B cell (primary cell): Measurements from ENCODE around the gene MYT1.

ENCODE experiments used
- CTCF ChIP-seq: fragments of 200-600 bp; IDR thresholded peaks from one replicate; pipeline ENCODE4 v1.8.0; 2022; ENCODE audit warnings: antibody characterized with exemption, mild to moderate bottlenecking
- EZH2 ChIP-seq: IDR thresholded peaks from 2 replicates; pipeline ENCODE4 v1.6.1; 2012; ENCODE audit warnings: borderline replicate concordance, low read depth, mild to moderate bottlenecking, moderate library complexity, low read length; ENCODE audit not compliant: insufficient read depth, poor library complexity, severe bottlenecking

GRCh38 chr20:64115171-64115911, 48.9 kb upstream of the MYT1 start:
- TF ChIP-seq EZH2 (no peak), CTCF (no peak)
